ENCODE data around the gene CDK5R2. TPM values are rescaled to one million over a fixed set of nuclear protein-coding genes. Genes with fewer than 3 reads are reported as not detected.

The CDK5R2 gene
- total RNA-seq, 1 donor from 2014 or later, result 0.13 TPM

DNA sequence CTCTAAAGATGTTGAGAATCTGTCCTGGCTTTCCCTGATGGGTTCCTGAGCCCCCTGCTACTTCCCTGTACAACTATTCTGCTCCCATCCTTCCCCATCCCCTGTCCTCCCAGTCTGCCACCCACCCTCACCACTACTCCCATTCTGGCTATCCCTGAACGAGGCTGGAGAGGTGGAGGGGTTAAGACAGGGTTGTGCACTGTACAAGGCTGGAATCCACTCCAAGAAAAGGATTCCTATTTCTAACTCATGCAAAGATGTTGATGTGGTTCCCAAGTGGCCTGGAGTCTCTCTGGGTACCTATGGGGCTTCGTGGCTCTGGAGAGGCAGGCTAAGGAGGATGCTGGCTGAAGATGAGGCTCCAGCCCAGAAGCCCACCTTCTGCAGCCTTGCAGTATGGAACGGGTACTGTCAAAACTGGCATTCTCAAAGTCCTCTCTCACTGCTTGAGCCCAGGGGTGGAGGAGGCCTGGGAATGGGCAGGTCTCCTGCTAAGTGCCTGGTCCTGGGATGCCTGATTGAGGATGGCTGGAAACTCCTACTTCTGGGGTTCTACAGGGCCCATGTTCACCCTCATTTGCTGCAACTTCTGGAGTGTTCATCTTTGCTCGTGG is 26.8 kb downstream of the CDK5R2 start:
- no peaks in the 10 kb centered on the region for H3K36me3 Mint-ChIP-seq (ENCODE audit: low read depth, unreplicated experiment)
- H3K4me1 Mint-ChIP-seq (ENCODE audit: unreplicated experiment), result peaks cover 9% of the 10 kb centered on the region
- no peak overlapping the region for H3K27ac Mint-ChIP-seq (ENCODE audit: unreplicated experiment)
- H3K4me3 Mint-ChIP-seq (ENCODE audit: unreplicated experiment), result no peak overlapping the region
- DNase-seq (ENCODE audit: low spot score), result no peak
- TF ChIP-seq, protein P1, sequence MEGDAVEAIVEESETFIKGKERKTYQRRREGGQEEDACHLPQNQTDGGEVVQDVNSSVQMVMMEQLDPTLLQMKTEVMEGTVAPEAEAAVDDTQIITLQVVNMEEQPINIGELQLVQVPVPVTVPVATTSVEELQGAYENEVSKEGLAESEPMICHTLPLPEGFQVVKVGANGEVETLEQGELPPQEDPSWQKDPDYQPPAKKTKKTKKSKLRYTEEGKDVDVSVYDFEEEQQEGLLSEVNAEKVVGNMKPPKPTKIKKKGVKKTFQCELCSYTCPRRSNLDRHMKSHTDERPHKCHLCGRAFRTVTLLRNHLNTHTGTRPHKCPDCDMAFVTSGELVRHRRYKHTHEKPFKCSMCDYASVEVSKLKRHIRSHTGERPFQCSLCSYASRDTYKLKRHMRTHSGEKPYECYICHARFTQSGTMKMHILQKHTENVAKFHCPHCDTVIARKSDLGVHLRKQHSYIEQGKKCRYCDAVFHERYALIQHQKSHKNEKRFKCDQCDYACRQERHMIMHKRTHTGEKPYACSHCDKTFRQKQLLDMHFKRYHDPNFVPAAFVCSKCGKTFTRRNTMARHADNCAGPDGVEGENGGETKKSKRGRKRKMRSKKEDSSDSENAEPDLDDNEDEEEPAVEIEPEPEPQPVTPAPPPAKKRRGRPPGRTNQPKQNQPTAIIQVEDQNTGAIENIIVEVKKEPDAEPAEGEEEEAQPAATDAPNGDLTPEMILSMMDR (IDR thresholded peaks at IDR 0.05; ENCODE audit: unreplicated experiment), result no peak
- no peaks in the 10 kb centered on the region for H3K9me3 Mint-ChIP-seq (ENCODE audit: unreplicated experiment)
- peaks cover 50% of the 10 kb centered on the region for H3K27me3 Mint-ChIP-seq (ENCODE audit: unreplicated experiment)

DNA sequence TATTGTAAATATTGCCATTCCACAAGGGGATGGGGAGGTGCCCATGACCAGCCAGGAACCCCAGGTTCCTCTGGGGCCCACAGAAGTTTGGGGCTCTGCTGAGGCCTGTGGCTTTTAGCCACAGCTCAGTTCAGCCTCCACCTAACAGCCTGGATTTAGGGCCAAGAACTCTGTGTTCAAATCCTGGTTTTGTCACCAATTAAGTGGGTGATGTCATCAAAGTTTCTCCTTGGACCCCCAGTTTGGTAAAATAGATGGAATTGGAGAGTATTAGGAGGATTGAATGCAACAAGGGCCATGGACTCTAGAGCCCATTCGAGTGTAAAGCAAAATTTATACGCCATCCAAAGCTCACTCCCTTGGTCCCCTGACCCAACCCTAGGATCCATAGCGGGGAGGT is 28.7 kb downstream of the CDK5R2 start:
- Mint-ChIP-seq H3K27me3 (ENCODE audit: unreplicated experiment) (peaks cover 44% of the 10 kb centered on the region), H3K9me3 (ENCODE audit: unreplicated experiment) (no peaks in the 10 kb centered on the region), H3K36me3 (ENCODE audit: low read depth, unreplicated experiment) (no peaks in the 10 kb centered on the region), H3K4me3 (ENCODE audit: unreplicated experiment) (no peak overlapping the region), H3K27ac (ENCODE audit: unreplicated experiment) (no peak overlapping the region), H3K4me1 (ENCODE audit: unreplicated experiment) (peaks cover 7% of the 10 kb centered on the region)
- TF ChIP-seq, protein P1 (IDR thresholded peaks at IDR 0.05; ENCODE audit: unreplicated experiment), result no peak
- no peak for DNase-seq (ENCODE audit: low spot score)

DNA sequence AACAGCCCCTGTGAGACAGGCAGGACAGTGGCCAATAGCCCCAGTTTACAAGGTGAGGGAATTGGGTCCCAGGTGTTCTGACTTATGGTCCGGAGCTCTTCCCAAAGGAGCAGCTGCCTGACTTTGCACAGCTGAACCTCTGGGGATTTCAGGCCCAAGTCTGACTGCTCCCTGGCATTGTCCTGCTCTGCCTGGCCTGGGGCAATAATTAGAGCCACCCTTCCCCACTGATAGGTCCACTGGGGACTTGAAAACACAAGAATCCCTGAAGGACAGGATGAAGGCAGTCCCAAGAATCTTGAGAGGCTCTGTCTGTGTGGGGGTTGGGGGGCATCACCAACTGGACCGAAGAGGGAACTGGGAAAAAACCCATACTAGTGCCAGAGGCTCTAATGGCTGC is 29.2 kb downstream of the CDK5R2 start:
- DNase-seq (ENCODE audit: low spot score), result no peak
- H3K9me3 Mint-ChIP-seq (ENCODE audit: unreplicated experiment), result no peaks in the 10 kb centered on the region
- H3K4me1 Mint-ChIP-seq (ENCODE audit: unreplicated experiment), result peaks cover 3% of the 10 kb centered on the region
- H3K36me3 Mint-ChIP-seq (ENCODE audit: low read depth, unreplicated experiment), result no peaks in the 10 kb centered on the region
- no peak overlapping the region for H3K27ac Mint-ChIP-seq (ENCODE audit: unreplicated experiment)
- peaks cover 39% of the 10 kb centered on the region for H3K27me3 Mint-ChIP-seq (ENCODE audit: unreplicated experiment)
- TF ChIP-seq, protein P1 (IDR thresholded peaks at IDR 0.05; ENCODE audit: unreplicated experiment), result no peak
- H3K4me3 Mint-ChIP-seq (ENCODE audit: unreplicated experiment), result no peak overlapping the region

DNA sequence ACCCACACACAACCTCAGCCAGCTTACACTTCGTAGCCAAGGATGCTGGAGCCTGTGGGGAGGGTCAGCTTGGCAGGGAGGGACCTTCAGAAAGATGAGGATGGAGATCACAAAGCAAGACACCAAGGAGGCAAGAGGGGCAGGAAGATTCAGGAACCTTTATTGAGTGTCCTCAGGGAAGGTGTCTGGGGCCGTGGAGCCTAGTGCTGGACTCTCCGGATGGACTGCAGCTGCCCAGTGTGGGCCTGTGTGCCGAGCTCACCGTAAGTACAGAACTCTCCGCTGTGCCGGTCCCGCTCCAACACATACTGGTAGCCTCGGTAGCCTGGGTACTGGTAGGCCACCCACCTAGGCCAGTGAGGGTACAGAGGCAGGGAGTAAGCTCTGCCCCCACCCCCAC is 30.6 kb downstream of the CDK5R2 start:
- Mint-ChIP-seq H3K4me3 (ENCODE audit: unreplicated experiment) (no peak overlapping the region), H3K27ac (ENCODE audit: unreplicated experiment) (no peak overlapping the region), H3K9me3 (ENCODE audit: unreplicated experiment) (no peaks in the 10 kb centered on the region), H3K4me1 (ENCODE audit: unreplicated experiment) (no peaks in the 10 kb centered on the region), H3K27me3 (ENCODE audit: unreplicated experiment) (peaks cover 44% of the 10 kb centered on the region), H3K36me3 (ENCODE audit: low read depth, unreplicated experiment) (no peaks in the 10 kb centered on the region)
- DNase-seq (ENCODE audit: low spot score), result no peak
- TF ChIP-seq, protein P1 (IDR thresholded peaks at IDR 0.05; ENCODE audit: unreplicated experiment), result no peak

- peaks cover 46% of the 10 kb centered on the region for H3K27me3 Mint-ChIP-seq (ENCODE audit: unreplicated experiment)
- no peak for DNase-seq (ENCODE audit: low spot score)
- TF ChIP-seq, protein P1 (IDR thresholded peaks at IDR 0.05; ENCODE audit: unreplicated experiment), result no peak
These were observed 31.1 kb downstream of the CDK5R2 start for GRCh38 chr2:218990612-218991011.

More at GRCh38 chr2:218990612-218991011, 31.1 kb downstream of the CDK5R2 start:
- H3K4me1 Mint-ChIP-seq (ENCODE audit: unreplicated experiment), result no peaks in the 10 kb centered on the region
- no peaks in the 10 kb centered on the region for H3K9me3 Mint-ChIP-seq (ENCODE audit: unreplicated experiment)
- no peak overlapping the region for H3K4me3 Mint-ChIP-seq (ENCODE audit: unreplicated experiment)
- no peaks in the 10 kb centered on the region for H3K36me3 Mint-ChIP-seq (ENCODE audit: low read depth, unreplicated experiment)
- no peak overlapping the region for H3K27ac Mint-ChIP-seq (ENCODE audit: unreplicated experiment)

Measured in endothelial cell (in vitro differentiated cells).